IPS DF 4.7 (cell line): ENCODE data around the gene ARHGAP45.
"Not testable (repeated sequence)": the region's sequence is repeated elsewhere in the genome, so short reads cannot be mapped to it uniquely, and the experiment has no call there.

Experiments used
- DNase-seq: peaks from one replicate; pipeline ENCODE4 v3.0.0-alpha.2; 2013; ENCODE audit warnings: low spot score; ENCODE audit errors: extremely low read depth

Gene ARHGAP45, protein sequence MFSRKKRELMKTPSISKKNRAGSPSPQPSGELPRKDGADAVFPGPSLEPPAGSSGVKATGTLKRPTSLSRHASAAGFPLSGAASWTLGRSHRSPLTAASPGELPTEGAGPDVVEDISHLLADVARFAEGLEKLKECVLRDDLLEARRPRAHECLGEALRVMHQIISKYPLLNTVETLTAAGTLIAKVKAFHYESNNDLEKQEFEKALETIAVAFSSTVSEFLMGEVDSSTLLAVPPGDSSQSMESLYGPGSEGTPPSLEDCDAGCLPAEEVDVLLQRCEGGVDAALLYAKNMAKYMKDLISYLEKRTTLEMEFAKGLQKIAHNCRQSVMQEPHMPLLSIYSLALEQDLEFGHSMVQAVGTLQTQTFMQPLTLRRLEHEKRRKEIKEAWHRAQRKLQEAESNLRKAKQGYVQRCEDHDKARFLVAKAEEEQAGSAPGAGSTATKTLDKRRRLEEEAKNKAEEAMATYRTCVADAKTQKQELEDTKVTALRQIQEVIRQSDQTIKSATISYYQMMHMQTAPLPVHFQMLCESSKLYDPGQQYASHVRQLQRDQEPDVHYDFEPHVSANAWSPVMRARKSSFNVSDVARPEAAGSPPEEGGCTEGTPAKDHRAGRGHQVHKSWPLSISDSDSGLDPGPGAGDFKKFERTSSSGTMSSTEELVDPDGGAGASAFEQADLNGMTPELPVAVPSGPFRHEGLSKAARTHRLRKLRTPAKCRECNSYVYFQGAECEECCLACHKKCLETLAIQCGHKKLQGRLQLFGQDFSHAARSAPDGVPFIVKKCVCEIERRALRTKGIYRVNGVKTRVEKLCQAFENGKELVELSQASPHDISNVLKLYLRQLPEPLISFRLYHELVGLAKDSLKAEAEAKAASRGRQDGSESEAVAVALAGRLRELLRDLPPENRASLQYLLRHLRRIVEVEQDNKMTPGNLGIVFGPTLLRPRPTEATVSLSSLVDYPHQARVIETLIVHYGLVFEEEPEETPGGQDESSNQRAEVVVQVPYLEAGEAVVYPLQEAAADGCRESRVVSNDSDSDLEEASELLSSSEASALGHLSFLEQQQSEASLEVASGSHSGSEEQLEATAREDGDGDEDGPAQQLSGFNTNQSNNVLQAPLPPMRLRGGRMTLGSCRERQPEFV

DNA sequence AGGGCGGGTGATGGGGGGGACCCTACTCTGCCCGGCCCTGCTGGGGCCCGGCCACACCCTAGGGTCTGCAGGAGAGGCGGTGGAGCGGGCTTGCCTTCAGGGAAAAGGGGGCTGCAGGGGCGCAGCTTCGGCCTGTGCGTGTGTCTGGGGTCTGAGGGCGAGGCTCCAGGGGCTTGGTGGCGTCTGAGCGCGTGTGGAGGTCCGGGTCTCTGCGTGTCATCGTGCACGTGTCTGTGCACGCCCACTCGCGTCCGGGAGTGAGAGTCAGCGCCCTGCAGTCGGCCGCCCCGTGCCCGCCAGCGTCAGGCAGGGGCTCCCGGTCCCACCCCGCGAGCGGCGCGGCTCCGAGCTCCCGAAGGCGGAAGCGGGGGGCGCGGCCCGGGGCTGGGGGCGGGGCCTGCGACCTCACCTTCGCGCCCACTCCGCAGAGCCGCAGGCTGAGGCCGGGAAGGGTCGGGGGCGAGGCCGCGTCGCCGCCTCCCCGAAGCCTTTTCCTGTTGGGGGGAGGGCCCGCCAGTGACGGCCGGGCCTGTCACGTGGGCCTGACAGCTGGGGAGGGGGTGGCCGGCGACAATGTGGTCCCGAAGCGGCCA is at the start of gene ARHGAP45:
TSS of gene ARHGAP45 (plus strand) at position 420 of the 593 bp plus-strand sequence. CDS start 239 bp downstream, outside the sequence.
- DNase-seq: no peak

DNA sequence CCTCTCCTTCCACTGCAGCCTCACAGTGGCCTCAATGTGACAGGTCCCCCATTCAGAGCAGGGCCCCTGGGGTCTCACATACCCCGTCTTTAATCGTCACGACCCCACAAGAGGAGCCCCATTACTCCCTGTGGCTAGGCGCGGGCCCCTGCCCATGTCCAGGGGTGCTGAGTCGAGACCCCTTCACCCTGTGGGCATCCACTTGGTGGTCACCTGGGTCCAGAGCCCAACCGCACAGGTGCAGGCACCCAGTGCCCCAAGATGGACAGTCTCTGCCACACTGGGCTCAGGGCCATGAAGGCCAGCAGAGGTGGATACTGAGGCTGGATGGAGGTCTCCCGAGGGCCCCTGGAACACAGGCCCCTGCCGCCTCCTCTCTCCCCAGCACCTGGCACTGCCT is 49.1 kb upstream of the ARHGAP45 start:
- no peak for DNase-seq

DNA sequence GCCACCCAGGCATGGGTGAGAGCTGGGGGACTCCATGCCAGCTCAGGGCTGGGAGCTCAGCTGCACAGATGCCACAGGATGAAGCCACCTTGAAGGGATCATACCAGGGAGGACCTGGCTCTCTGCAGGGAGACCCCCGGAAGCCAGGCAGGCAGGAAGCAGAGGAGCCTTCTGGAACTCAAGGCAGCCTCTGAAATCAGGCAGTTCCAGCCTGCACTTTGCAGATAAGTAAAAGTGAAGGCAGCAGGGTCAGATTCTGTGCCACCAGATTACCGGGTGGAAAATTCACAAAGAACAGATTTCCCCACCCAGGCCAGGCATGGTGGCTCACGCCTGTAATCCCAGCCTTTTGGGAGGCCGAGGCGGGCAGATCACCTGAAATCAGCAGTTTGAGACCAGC is 48.6 kb upstream of the ARHGAP45 start:
- DNase-seq: no peak

DNA sequence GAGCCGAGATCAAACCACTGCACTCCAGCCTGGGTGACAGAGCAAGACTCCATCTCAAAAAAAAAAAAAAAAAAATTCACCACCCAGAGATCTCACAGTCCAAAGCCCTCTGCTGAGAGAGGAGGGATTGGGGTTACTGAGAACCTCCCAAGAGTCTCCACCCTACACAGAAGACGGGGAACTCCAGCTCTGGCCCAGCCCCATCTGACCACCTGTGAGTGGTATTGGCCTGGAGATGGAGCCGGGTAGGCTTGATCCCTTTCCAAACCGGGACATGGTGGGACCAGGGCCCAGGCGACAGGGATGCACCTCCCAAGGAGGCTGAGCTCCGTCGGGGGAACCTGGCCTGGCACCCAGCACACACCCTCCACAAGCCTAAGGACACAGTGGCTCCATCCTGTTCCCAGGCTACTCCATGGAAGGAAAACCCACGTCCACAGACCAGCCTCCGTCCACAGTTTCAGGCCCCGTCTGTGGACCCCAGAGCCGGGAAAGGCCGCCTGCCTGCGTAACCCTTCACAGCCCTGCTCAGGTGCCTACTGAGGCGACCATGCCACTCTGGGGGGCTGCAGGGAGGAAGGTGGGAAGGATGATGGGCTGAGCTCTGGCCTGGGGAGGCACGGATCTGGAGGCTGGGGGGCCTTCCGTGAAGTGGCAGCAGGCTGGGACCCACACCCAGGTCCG is 47.9 kb upstream of the ARHGAP45 start:
- DNase-seq: no peak

DNA sequence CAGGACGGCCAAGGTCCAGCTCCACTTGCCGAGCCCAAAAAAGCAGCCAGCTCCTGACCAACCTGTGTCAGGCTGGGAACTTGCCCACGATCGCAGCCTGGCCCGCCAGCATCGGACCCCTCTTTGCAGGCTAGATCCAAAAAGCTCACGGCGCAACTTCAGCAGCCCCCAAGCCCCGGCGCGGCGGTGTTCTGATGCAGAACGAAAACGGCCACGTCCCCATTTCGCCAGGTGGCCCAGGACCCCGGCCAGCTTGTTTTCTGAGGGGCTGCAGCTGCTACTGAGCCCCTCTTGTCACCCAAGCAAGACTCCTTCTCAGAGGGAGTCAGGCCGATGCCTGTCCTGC is 47.4 kb upstream of the ARHGAP45 start:
- DNase-seq: no peak

DNA sequence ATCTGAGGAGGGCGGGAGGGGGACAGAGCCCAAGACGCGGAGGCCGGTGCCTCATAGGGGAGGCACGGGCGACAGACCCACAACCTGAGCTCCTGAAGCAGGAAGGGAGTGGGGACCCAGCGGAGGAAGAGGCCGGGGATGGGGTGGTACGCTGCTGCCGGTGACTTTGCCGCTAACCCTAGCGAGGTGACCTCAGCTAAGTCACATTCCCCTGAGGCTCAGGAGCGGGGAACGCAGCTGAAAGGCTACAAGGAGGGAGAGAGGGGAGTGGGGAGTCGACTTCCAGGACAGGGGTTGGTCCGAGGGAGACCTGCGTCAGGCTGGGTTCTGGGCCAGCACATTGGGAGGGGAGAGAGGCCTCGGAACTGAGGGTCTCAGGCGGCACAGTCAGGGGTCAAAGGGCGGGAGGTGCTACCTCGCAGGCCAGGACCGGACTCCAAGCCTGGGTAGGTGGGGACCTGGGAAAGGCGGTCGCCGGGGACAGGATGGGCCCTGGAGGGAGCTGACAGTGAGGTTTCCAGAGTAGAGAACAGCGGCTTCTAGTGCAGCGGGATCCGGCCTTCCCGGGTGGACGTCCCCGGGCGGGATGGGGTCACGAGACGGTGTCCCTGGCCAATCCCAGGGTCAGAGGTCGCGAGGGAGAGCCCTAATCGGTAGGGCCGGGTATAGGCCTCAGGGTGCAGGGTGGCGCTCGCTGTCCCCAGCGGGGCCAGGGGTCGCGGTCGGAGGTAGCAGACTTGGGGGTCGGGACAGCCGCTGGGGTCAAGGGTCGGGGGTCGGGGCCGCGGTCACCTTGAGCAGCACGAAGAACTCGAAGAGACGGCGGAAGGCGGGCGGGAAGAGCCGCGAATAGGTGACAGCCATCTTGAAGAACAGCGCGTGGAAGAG is 46.7 kb upstream of the ARHGAP45 start:
- no peak for DNase-seq

DNA sequence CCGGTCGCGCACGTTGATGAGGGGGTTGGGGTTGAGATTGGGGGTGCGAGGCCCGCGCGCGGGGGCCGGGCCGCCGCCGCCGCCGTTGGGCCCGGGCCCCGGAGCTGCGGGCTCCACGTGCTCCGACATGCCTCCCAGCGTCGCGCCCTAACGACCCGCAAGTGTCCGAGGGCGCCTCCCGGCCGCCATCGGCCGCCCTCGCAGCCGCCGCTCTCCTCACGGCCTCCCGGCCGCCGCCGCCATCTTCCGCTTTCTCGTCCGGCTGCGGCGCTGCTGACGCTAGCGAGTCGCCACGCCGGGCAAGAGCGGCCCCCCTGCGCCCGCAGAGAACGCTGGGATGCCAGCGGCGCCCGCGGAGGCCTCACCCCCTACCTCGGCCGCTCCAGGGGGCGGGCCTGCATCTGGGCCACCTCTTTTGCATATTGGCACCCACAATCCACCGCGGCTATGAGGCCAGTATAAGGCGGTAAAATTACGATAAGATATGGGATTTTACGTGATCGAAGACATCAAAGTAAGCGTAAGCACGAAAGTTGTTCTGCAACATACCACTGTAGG is 46.0 kb upstream of the ARHGAP45 start, which contains the start of gene TMEM259:
TSS of gene TMEM259 (minus strand) at position 256 of the 558 bp plus-strand sequence. CDS start at position 129, 127 bp downstream.
- DNase-seq: no peak

DNA sequence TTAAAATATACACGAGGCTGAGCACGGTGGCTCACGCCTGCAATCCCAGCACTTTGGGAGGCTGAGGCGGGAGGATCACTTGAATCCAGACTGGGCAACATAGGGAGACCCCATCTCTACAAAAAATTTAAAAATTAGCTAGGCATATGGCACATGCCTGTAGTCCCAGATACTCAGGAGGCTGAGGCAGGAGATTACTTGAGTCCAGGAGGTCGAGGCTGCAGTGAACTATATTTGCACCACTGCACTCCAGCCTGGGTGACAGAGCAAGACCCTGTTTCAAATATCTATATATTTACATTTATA is 43.1 kb upstream of the ARHGAP45 start:
- DNase-seq: not testable (repeated sequence)

DNA sequence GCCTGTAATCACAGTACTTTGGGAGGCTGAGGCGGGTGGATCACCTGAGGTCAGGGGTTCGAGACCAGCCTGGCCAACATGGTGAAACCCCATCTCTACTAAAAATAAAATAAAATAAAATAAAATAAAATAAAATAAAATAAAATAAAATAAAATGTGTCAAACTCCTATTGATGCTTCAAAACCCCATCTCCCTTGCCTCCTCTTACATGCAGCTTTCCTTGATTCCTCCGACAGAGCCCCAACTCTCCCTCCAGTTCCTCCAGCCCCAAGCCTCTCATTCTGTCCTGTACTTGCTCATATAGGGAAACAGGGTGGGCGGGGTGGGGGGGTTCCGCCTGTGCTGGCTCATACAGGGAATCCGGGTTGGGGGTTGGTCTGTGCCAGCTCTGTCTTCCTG is 41.9 kb upstream of the ARHGAP45 start:
- DNase-seq: not testable (repeated sequence)

DNA sequence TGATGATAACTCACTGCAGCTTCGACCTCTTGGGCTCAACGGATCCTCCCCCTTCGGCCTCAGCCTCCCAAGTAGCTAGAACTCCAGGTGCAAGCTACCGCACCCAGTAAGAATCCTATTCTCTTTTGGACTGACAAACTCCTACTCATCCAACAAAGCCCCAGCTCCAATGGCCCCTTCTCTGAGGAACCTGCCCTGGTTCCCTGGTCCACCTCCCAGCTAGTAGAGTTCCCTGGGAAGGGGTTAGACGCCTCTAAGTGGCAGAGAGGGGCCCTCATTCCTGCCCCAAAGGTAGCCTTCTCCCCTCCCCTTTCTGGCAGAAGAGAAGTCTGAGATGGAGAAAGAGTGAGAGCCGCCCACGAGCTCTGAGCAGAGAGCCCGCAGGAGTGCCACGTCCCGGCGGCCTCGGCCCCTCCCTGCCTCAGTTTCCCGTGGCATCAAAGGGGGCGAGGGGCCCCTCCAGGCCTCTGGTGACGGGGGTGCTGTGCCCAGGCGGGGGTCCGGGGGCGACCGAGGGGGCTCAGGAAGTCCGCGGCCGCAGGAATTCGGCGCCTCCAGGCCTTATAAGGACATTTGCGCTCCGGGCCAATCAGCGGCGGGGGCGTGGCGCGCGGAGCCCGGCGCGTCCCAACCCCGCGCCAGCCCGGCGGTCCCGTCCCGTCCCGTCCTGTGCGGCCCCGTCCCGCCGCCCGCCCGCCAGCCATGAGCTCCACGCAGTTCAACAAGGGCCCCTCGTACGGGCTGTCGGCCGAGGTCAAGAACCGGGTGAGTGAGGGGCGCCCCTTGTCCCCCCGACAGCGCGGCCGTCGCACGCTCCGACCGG is 40.8 kb upstream of the ARHGAP45 start, which contains the start of gene CNN2:
TSS of gene CNN2 (plus strand) at position 649 of the 823 bp plus-strand sequence. CDS start at position 703, 54 bp downstream.
- DNase-seq: no peak

DNA sequence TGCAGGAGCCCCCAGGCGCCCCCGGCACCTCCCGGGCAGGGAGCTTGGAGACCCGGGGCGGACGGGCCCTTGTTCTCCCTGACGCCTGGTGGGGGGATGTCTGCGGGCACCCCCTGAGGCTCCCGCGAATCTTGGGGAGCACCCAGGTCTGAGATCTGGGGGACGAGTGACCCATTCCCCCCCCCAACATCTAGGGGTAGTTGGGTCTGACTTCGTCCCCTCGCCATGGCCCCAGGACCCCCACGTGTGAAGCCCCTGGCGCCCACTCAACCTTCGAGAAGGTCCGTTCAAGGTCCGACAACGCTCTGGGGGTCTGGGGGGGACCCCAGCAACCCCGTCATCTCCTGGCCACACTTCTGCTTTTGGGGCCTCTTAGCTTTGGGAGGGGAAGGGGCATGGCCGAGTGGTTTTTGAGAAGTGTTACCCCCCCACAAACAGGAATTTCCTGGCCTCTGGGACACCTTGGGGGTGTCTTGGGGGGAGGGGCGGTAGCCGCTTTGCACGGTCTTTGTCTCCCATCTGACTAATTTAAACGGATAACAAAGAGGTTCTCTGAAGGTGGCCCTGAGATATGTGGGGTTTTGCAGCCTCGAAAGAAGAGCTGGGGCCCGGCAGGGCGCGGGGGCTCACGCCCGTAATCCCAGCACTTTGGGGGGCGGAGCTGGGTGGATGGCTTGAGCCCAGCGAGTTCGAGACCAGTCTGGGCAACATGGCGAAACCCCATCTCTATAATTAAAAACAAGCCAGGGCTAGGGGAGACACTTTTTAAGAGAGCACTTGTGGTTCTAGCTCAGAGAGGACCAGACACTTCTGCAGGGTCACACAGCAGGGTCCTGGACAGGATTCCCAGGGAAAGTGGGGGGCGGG is 40.0 kb upstream of the ARHGAP45 start:
- no peak for DNase-seq

DNA sequence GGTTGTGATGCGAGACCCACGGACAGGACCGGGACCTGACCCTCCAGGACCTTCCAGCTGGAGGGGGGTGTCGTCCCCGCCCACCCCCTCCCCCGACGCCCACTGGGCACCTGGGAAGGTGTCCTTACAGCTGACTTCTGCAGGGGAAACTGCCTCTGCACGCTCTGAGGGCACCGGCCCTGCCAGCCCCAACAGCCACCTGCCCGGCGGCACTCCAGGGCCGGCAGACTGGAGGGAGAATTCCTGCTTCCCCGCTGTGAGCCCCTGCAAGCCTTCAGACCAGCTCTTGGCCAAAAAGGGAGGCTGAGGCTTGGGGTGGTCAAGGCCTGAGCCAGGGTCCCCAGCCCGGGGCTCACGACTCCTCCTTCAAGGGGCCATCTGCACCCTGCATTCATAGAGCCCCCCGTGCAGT is 39.3 kb upstream of the ARHGAP45 start:
- no peak for DNase-seq

DNA sequence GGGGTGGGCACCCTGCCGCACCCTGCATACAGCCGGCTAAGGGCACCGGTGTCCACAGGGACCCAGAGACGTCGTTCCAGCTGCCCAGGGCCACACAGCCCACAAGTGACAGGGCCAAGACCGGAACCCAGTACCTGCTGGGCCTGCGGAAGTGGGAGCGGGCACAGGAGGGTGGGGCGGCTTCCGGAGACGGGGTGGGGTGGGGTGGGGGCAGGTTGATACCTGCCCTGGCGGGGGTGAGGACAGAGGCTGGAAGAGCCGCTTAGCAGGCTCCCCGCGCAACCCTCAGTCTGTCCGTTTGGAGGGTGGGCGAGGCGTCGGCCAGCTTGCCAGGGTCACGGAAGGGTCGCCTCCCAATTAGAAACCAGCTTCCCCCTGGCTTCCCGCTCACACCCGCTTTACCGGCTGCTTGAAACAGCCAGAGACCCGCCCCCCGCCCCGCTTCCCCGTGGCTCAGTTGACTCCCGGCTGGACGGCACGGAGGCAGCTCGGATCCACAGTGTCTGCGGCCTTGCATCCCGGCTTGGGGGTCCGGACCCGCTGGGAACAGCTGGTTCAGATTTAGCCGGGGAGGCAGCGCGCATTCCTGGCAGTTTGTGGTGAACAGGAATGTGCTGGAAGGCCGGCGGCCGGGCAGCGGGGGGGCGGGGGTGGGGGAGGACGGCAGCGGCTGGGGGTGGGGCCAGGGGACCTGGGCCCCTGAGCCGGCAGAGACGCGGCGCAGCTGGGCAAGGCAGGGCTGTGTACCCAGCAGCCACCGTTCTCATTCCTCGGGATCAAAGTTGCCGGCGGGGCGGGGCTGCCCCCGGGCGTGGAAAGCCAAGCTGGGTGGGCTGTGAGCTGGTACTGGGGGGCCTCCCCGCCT is 38.7 kb upstream of the ARHGAP45 start:
- no peak for DNase-seq

DNA sequence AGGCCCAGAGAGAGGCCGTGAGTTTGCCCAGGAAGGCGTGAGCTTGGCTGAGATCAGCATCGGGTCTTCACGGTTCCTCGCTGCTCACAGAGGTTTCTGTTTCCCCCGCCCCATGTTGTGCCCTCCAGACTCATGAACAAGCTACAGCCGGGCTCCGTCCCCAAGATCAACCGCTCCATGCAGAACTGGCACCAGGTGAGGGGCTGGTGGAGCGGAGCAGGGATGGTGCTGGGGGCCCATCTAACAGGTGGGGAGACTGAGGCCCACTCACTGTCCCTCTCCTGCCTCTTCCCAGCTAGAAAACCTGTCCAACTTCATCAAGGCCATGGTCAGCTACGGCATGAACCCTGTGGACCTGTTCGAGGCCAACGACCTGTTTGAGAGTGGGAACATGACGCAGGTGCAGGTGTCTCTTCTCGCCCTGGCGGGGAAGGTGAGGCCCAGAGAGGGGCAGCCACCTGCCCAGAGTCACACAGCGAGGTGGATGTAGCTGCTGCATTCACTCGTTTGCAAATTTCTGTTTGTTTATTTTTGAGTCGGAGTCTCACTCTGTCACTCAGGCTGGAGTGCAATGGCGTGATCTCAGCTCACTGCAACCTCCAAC is 34.6 kb upstream of the ARHGAP45 start:
- no peak for DNase-seq

DNA sequence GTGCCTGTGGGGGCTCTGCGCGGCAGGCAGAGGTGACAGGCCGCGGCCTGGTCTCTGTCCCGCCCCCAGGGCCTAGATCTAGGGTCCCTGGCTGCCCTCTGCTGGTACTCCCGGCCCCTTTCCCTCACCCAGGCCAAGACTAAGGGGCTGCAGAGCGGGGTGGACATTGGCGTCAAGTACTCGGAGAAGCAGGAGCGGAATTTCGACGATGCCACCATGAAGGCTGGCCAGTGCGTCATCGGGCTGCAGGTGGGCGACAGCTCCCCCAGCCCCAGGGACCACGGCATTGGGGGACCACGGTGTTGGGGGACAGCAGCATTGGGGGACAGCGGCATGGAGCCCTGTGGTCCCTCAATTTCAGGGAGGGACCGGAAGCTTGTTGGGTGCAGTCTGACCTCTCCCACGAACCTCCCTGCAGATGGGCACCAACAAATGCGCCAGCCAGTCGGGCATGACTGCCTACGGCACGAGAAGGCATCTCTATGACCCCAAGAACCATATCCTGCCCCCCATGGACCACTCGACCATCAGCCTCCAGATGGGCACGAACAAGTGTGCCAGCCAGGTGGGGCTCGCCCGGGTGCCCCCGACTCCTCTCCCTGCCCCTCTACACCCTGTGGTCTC is 30.9 kb upstream of the ARHGAP45 start:
- no peak for DNase-seq

DNA sequence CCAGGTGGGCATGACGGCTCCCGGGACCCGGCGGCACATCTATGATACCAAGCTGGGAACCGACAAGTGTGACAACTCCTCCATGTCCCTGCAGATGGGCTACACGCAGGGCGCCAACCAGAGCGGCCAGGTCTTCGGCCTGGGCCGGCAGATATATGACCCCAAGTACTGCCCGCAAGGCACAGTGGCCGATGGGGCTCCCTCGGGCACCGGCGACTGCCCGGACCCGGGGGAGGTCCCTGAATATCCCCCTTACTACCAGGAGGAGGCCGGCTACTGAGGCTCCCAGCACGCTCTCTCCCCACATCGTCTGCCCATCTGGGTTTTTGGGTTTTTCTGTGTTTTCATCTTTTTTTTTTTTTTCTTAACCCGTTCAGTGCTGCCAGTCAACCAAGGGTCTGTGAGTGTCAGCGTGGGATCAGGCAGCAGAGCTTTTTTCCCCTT is 29.3 kb upstream of the ARHGAP45 start:
- DNase-seq: no peak
